ENCODE data around the gene YBEY. TPM values are rescaled to one million over a fixed set of nuclear protein-coding genes. Genes with fewer than 3 reads are reported as not detected.
A peak's percentile ranks its signal among the peaks of the same experiment; 100 is the strongest.

YBEY gene
- total RNA-seq, 5 donors from 2014 or later (not counting 1 experiment from before 2014, with no cell fraction given): 10.0 to 21.2 (median 19.3) TPM

- DNase-seq (no peak), ATAC-seq (replicated peaks in 1 of 4) (peak in 1 of 4 experiments; percentile 45)
- WGBS (ENCODE audit: insufficient coverage): 100% methylated on average over 4 of the region's 6 CpGs
- Histone ChIP-seq H3K36me3 (ENCODE audit: control insufficient read depth in 2 of 2, extremely low read depth in 1 of 2, insufficient read depth in 1 of 2, low read length in 1 of 2) (peaks cover 5 to 85% of the 10 kb centered on the region in 2 donors), H3K9me3 (no peaks in the 10 kb centered on the region), H3K27me3 (replicated peaks in 1 of 2; ENCODE audit: control insufficient read depth in 2 of 2, extremely low read depth in 1 of 2, insufficient read depth in 2 of 2, low read length in 1 of 2) (no peaks in the 10 kb centered on the region), H3K27ac (ENCODE audit: low read length) (peak overlapping the region; percentile 18), H3K4me3 (ENCODE audit: control insufficient read depth in 1 of 2, extremely low read depth in 1 of 2, low read length in 1 of 2) (no peak overlapping the region), H3K4me1 (ENCODE audit: control insufficient read depth in 1 of 2, extremely low read depth in 1 of 2, insufficient read depth in 2 of 2, low read length in 2 of 2) (peaks cover 12 to 20% of the 10 kb centered on the region in 2 experiments)
- no peaks in the 10 kb centered on the region for H3K27me3 Mint-ChIP-seq
- H3K27ac Mint-ChIP-seq: peak overlapping the region; percentile 76 to 84
- POLR2A ChIA-PET: interaction anchor here in 1 of 2 donors (0.6 kb wide), 1 partner anchor 145 kb away, joined by 3 read pairs; no protein-coding TSS in a partner anchor
- peaks cover 67% of the 10 kb centered on the region for H3K36me3 Mint-ChIP-seq
- no peak overlapping the region for H3K4me3 Mint-ChIP-seq
- CTCF ChIA-PET: no interaction called here
- H3K4me1 Mint-ChIP-seq: peaks cover 30 to 42% (median 40%) of the 10 kb centered on the region in 3 donors
- H3K9me3 Mint-ChIP-seq: no peaks in the 10 kb centered on the region
These were observed 35.9 kb upstream of the YBEY start for GRCh38 chr21:46250146-46250725.

GRCh38 chr21:46252840-46253239, 33.3 kb upstream of the YBEY start:
- Histone ChIP-seq H3K27ac (ENCODE audit: low read length) (peak overlapping the region; percentile 40), H3K4me1 (ENCODE audit: control insufficient read depth in 1 of 2, extremely low read depth in 1 of 2, insufficient read depth in 2 of 2, low read length in 2 of 2) (peaks cover 12 to 20% of the 10 kb centered on the region in 2 experiments), H3K4me3 (ENCODE audit: control insufficient read depth in 1 of 2, extremely low read depth in 1 of 2, low read length in 1 of 2) (no peak overlapping the region), H3K36me3 (ENCODE audit: control insufficient read depth in 2 of 2, extremely low read depth in 1 of 2, insufficient read depth in 1 of 2, low read length in 1 of 2) (peaks cover 14 to 85% of the 10 kb centered on the region in 2 donors), H3K27me3 (replicated peaks in 1 of 2; ENCODE audit: control insufficient read depth in 2 of 2, extremely low read depth in 1 of 2, insufficient read depth in 2 of 2, low read length in 1 of 2) (no peaks in the 10 kb centered on the region), H3K9me3 (no peaks in the 10 kb centered on the region)
- ChIA-PET POLR2A (no interaction called here), CTCF (no interaction called here)
- H3K4me3 Mint-ChIP-seq: no peak overlapping the region
- 100% methylated on average over 1 of the region's 4 CpGs for WGBS (ENCODE audit: insufficient coverage)
- no peaks in the 10 kb centered on the region for H3K27me3 Mint-ChIP-seq
- H3K36me3 Mint-ChIP-seq: peaks cover 72% of the 10 kb centered on the region
- ATAC-seq (replicated peaks in 1 of 4) (no peak), DNase-seq (no peak)
- H3K4me1 Mint-ChIP-seq: peaks cover 34 to 40% (median 40%) of the 10 kb centered on the region in 3 donors
- H3K9me3 Mint-ChIP-seq: no peaks in the 10 kb centered on the region
- H3K27ac Mint-ChIP-seq: peak overlapping the region in 1 of 2 donors; percentile 88

DNA sequence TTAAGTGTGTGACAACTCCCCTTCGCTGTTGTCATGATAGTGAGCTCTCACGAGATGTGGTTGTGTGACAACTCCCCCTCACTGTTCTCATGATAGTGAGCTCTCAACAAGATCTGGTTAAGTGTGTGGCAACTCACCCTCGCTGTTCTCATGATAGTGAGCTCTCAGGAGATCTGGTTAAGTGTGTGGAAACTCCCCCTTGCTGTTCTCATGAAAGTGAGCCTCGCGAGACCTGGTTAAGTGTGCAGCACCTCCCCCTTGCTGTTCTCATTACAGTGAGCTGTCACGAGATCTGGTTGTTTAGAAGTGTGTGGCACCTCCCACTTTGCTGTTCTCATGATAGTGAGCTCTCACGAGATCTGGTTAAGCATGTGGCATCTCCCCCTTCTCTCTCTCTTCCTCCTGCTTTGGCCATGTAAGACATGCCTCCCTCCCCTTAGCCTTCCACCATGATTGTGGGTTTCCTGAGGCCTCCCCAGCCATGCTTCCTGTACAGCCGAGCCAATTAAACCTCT, 32.5 kb upstream of the YBEY start:
- ChIA-PET POLR2A (no interaction called here), CTCF (no interaction called here)
- Histone ChIP-seq H3K4me1 (ENCODE audit: control insufficient read depth in 1 of 2, extremely low read depth in 1 of 2, insufficient read depth in 2 of 2, low read length in 2 of 2) (peaks cover 12 to 20% of the 10 kb centered on the region in 2 experiments), H3K27ac (ENCODE audit: low read length) (peak overlapping the region; percentile 40), H3K27me3 (replicated peaks in 1 of 2; ENCODE audit: control insufficient read depth in 2 of 2, extremely low read depth in 1 of 2, insufficient read depth in 2 of 2, low read length in 1 of 2) (no peaks in the 10 kb centered on the region), H3K4me3 (ENCODE audit: control insufficient read depth in 1 of 2, extremely low read depth in 1 of 2, low read length in 1 of 2) (no peak overlapping the region), H3K9me3 (no peaks in the 10 kb centered on the region), H3K36me3 (ENCODE audit: control insufficient read depth in 2 of 2, extremely low read depth in 1 of 2, insufficient read depth in 1 of 2, low read length in 1 of 2) (peaks cover 14 to 87% of the 10 kb centered on the region in 2 donors)
- 90% methylated on average over 2 of the region's 8 CpGs for WGBS (ENCODE audit: insufficient coverage)
- H3K4me1 Mint-ChIP-seq: peaks cover 31 to 40% (median 40%) of the 10 kb centered on the region in 3 donors
- H3K27ac Mint-ChIP-seq: peak overlapping the region; percentile 87 to 88
- ATAC-seq (replicated peaks in 1 of 4) (peak; percentile 69 to 92 (median 77)), DNase-seq (peak in 33 of 35 experiments; percentile 12 to 73 (median 48))
- H3K27me3 Mint-ChIP-seq: no peaks in the 10 kb centered on the region
- H3K4me3 Mint-ChIP-seq: peak overlapping the region in 2 of 3 donors; percentile 37 to 60
- peaks cover 75% of the 10 kb centered on the region for H3K36me3 Mint-ChIP-seq
- no peaks in the 10 kb centered on the region for H3K9me3 Mint-ChIP-seq

- H3K27ac ChIP-seq (ENCODE audit: low read length): peak overlapping the region; percentile 40
- no peaks in the 10 kb centered on the region for H3K27me3 ChIP-seq (replicated peaks in 1 of 2; ENCODE audit: control insufficient read depth in 2 of 2, extremely low read depth in 1 of 2, insufficient read depth in 2 of 2, low read length in 1 of 2)
- WGBS (ENCODE audit: insufficient coverage): 92% methylated on average over 8 of the region's 12 CpGs
- no peak overlapping the region for H3K4me3 ChIP-seq (ENCODE audit: control insufficient read depth in 1 of 2, extremely low read depth in 1 of 2, low read length in 1 of 2)
- H3K27me3 Mint-ChIP-seq: no peaks in the 10 kb centered on the region
- peaks cover 12 to 20% of the 10 kb centered on the region in 2 experiments for H3K4me1 ChIP-seq (ENCODE audit: control insufficient read depth in 1 of 2, extremely low read depth in 1 of 2, insufficient read depth in 2 of 2, low read length in 2 of 2)
- CTCF ChIA-PET: no interaction called here
- DNase-seq (no peak), ATAC-seq (replicated peaks in 1 of 4) (no peak)
- POLR2A ChIA-PET: no interaction called here
- no peaks in the 10 kb centered on the region for H3K9me3 ChIP-seq
- H3K9me3 Mint-ChIP-seq: no peaks in the 10 kb centered on the region
- peak overlapping the region; percentile 87 to 88 for H3K27ac Mint-ChIP-seq
- peaks cover 14 to 88% of the 10 kb centered on the region in 2 donors for H3K36me3 ChIP-seq (ENCODE audit: control insufficient read depth in 2 of 2, extremely low read depth in 1 of 2, insufficient read depth in 1 of 2, low read length in 1 of 2)
- H3K36me3 Mint-ChIP-seq: peaks cover 73% of the 10 kb centered on the region
- peak overlapping the region in 2 of 3 donors; percentile 37 to 60 for H3K4me3 Mint-ChIP-seq
- peaks cover 28 to 40% (median 38%) of the 10 kb centered on the region in 3 donors for H3K4me1 Mint-ChIP-seq
These were observed 31.8 kb upstream of the YBEY start for GRCh38 chr21:46254208-46254975.

DNA sequence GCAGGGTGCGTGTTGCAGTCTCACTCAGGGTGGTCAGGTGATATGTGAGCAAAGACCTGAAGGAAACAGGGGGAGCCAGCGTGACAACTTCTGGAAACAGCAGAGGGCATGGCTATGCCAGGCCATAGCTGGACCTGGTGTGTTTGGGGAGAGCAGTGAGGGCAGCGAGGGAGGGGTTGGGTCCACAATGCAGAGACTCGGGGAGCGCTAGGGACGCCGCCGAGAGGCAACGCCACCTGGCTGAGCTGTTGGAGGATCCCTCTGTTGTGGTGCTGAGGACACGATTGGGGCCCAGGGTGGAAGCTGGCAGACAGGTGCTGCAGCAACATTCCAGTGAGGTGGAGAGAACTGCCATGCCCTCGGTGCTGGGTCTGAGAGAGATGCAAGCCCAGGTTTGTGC, 31.0 kb upstream of the YBEY start:
- H3K4me1 Mint-ChIP-seq: peaks cover 24 to 35% (median 34%) of the 10 kb centered on the region in 3 donors
- Histone ChIP-seq H3K36me3 (ENCODE audit: control insufficient read depth in 2 of 2, extremely low read depth in 1 of 2, insufficient read depth in 1 of 2, low read length in 1 of 2) (peaks cover 14 to 83% of the 10 kb centered on the region in 2 donors), H3K27ac (ENCODE audit: low read length) (no peak overlapping the region)

GRCh38 chr21:46255758-46256337, 30.3 kb upstream of the YBEY start:
- no peaks in the 10 kb centered on the region for H3K9me3 Mint-ChIP-seq
- no peaks in the 10 kb centered on the region for H3K9me3 ChIP-seq
- peaks cover 24 to 28% (median 27%) of the 10 kb centered on the region in 3 donors for H3K4me1 Mint-ChIP-seq
- DNase-seq (no peak), ATAC-seq (replicated peaks in 1 of 4) (no peak)
- peaks cover 6 to 15% of the 10 kb centered on the region in 2 experiments for H3K4me1 ChIP-seq (ENCODE audit: control insufficient read depth in 1 of 2, extremely low read depth in 1 of 2, insufficient read depth in 2 of 2, low read length in 2 of 2)
- ChIA-PET CTCF (no interaction called here), POLR2A (no interaction called here)
- H3K4me3 ChIP-seq (ENCODE audit: control insufficient read depth in 1 of 2, extremely low read depth in 1 of 2, low read length in 1 of 2): no peak overlapping the region
- H3K27me3 Mint-ChIP-seq: no peaks in the 10 kb centered on the region
- no peaks in the 10 kb centered on the region for H3K27me3 ChIP-seq (replicated peaks in 1 of 2; ENCODE audit: control insufficient read depth in 2 of 2, extremely low read depth in 1 of 2, insufficient read depth in 2 of 2, low read length in 1 of 2)
- H3K36me3 Mint-ChIP-seq: peaks cover 62% of the 10 kb centered on the region
- no peak overlapping the region for H3K4me3 Mint-ChIP-seq
- 100% methylated on average over 6 of the region's 6 CpGs for WGBS (ENCODE audit: insufficient coverage)
- H3K27ac ChIP-seq (ENCODE audit: low read length): no peak overlapping the region
- H3K36me3 ChIP-seq (ENCODE audit: control insufficient read depth in 2 of 2, extremely low read depth in 1 of 2, insufficient read depth in 1 of 2, low read length in 1 of 2): peaks cover 16 to 83% of the 10 kb centered on the region in 2 donors
- no peak overlapping the region for H3K27ac Mint-ChIP-seq

More for the DNA sequence above, 31.0 kb upstream of the YBEY start:
- POLR2A ChIA-PET: no interaction called here
- DNase-seq (no peak), ATAC-seq (replicated peaks in 1 of 4) (no peak)
- Histone ChIP-seq H3K4me1 (ENCODE audit: control insufficient read depth in 1 of 2, extremely low read depth in 1 of 2, insufficient read depth in 2 of 2, low read length in 2 of 2) (peaks cover 12 to 19% of the 10 kb centered on the region in 2 experiments), H3K4me3 (ENCODE audit: control insufficient read depth in 1 of 2, extremely low read depth in 1 of 2, low read length in 1 of 2) (no peak overlapping the region), H3K27me3 (replicated peaks in 1 of 2; ENCODE audit: control insufficient read depth in 2 of 2, extremely low read depth in 1 of 2, insufficient read depth in 2 of 2, low read length in 1 of 2) (no peaks in the 10 kb centered on the region), H3K9me3 (no peaks in the 10 kb centered on the region)
- Mint-ChIP-seq H3K4me3 (no peak overlapping the region), H3K9me3 (no peaks in the 10 kb centered on the region), H3K36me3 (peaks cover 65% of the 10 kb centered on the region), H3K27me3 (no peaks in the 10 kb centered on the region), H3K27ac (peak overlapping the region in 1 of 2 donors; percentile 88)
- 96% methylated on average over 11 of the region's 11 CpGs for WGBS (ENCODE audit: insufficient coverage)
- CTCF ChIA-PET: no interaction called here

Measured in T-cell (primary cell).